WI38 (cell line): ENCODE data around the gene CEACAM1.
"Not testable (repeated sequence)": the region's sequence is repeated elsewhere in the genome, so short reads cannot be mapped to it uniquely, and the experiment has no call there.

Experiments
- H3K4me3 ChIP-seq: 2 replicates; pipeline ENCODE4 v1.5.1; 2011; ENCODE audit warnings: low read depth, mild to moderate bottlenecking, control low read depth, low read length
- TF ChIP-seq, protein P1 (sequence below): IDR thresholded peaks from 2 replicates; pipeline ENCODE4 v1.5.1; 2012; ENCODE audit warnings: low read depth, mild to moderate bottlenecking, control low read depth, low read length

Gene CEACAM1

DNA sequence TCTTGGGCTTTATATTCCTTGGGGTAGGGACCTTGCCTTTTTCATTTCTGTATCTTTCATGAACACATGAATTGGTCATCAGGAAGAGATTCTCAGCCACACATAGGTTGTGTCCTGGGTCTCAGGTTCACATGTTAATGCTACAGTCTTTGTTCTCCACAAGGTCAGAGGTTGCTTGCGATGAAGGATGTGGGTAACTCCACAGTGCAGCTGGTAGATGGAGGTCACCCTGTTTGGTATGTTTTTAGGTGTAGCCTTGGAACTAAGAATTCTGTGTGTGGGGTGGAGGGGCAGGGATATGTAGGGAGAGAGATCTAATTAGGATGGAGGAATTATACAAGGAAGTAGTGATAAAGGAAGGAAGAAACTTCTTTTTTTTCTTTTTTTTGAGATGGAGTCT lies 23.2 kb downstream of the CEACAM1 start:
- TF ChIP-seq, protein P1, sequence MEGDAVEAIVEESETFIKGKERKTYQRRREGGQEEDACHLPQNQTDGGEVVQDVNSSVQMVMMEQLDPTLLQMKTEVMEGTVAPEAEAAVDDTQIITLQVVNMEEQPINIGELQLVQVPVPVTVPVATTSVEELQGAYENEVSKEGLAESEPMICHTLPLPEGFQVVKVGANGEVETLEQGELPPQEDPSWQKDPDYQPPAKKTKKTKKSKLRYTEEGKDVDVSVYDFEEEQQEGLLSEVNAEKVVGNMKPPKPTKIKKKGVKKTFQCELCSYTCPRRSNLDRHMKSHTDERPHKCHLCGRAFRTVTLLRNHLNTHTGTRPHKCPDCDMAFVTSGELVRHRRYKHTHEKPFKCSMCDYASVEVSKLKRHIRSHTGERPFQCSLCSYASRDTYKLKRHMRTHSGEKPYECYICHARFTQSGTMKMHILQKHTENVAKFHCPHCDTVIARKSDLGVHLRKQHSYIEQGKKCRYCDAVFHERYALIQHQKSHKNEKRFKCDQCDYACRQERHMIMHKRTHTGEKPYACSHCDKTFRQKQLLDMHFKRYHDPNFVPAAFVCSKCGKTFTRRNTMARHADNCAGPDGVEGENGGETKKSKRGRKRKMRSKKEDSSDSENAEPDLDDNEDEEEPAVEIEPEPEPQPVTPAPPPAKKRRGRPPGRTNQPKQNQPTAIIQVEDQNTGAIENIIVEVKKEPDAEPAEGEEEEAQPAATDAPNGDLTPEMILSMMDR: no peak
- no peak overlapping the region for H3K4me3 ChIP-seq

DNA sequence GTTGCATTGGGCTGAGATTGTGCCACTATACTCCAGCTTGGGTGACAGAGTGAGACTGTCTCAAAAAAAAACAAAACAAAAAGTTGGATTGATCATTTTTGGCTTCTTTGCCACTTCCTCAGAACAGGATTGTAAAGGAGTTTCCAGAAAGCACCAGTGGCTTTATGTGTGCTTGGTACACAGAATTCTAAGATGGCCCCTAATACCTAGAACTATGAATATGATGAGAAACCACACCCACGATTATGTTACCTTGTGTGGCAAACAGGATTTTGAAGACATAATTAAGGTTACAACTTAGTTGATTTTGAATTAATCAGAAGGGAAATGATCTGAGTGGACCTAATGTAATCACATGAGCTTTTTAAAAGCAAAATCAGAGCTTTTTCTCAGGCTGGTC lies 26.5 kb downstream of the CEACAM1 start:
- no peak overlapping the region for H3K4me3 ChIP-seq
- TF ChIP-seq, protein P1: no peak

DNA sequence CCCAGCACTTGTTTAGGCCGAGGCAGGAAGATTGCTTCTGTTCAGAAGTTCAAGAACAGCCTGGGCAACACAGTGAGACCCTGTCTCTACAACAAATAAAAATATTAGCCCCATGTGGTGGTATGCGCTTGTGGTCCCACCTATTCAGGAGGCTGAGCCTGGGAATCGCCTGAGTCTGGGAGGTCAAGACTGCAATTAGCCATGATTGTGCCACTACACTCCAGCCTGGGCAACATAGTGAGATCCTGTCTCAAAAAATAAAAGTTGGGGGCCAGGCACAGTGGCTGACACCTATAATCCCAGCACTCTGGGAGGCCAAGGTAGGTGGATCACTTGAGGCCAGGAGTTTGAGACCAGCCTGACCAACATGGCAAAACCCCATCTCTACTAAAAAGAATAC lies 27.0 kb downstream of the CEACAM1 start:
- not testable (repeated sequence) for H3K4me3 ChIP-seq

DNA sequence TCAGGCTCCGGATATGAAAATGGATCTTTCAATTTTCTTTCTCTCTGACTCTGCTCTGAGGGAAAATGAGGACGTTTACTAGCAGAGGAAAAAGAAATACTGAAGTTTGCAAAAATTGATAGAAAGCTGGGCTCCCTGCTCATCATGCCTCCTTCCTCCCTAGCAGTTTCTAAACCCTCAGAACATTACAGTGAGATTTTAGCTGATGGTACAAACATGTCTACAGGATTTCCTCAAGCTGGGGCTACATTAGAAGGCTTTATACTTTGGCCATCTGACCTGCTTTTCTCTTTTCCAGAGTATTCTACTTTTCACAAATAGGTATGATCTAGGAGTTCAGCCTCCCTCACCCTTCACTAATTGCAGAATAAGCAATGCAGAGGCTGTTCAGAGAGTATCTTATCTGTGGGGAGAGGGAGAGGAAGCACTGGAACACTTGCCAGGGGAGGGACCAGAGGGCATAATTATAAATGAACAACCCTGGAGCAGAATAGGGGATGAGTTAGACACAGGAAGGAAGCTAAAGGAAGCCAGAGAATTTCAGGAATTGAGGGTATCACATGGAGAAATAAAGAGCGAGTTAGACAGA lies 30.0 kb downstream of the CEACAM1 start:
- TF ChIP-seq, protein P1: no peak
- H3K4me3 ChIP-seq: no peak overlapping the region

DNA sequence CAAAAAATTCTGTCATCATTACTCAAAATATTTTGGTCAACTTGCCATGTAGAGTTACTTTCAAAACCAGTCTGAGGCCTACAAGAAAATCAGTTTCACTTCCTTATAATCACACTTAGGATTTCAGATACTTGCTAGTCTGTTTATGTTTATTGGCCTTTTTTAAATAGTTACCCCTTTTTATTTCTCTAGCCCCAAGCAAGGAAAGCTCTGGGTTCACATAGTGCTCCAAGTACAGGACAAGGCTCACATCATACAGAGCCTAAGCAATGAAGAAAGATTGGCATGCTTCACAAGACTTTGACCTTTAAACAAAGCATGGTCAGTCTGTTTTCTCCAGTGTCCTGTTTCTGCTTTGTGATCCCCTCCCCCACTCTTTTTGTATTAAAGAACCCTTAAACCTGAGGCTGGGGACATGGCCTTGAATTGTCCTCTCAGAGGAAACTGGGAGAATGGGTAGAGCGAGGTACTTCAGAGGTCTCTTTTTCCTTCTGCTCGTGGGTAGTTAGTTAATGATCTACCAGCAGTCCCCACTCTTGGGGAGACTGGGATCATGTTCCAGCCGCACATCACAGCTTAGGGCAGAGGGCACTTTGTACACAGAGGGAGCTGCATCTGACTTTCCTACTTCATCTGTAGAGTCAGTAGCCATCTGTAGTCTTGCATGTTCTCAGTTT lies 30.7 kb downstream of the CEACAM1 start:
- H3K4me3 ChIP-seq: no peak overlapping the region
- TF ChIP-seq, protein P1: no peak

DNA sequence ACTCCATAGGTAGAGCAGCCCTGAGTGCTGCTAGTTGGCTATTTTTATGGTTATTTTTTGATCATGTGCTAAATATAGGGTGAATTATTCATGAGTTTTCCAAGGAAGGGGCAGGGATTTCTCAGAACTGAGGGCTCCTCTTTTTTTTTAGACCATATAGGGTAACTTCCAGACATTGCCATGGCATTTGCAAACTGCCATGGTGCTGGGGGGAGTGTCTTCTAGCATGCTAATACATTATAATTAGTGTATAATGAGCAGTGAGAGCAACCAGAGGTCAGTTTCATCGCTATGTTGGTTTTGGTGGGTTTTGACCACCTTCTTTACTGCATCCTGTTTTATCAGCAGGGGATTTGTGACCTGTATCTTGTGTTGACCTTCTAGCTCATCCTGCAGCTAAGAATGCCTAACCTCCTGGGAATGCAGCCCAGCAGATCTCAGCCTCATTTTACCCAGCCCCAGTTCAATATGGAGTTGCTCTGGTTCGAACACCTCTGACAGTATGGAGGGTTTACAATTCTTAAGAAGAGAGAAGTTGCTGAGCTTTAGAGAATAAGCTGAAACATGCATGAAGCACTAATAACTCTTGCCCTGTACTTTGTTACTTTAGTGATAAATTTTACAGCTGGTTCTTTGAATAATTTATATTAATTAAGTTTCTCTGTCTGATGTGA lies 31.7 kb downstream of the CEACAM1 start:
- TF ChIP-seq, protein P1: no peak
- H3K4me3 ChIP-seq: no peak overlapping the region

DNA sequence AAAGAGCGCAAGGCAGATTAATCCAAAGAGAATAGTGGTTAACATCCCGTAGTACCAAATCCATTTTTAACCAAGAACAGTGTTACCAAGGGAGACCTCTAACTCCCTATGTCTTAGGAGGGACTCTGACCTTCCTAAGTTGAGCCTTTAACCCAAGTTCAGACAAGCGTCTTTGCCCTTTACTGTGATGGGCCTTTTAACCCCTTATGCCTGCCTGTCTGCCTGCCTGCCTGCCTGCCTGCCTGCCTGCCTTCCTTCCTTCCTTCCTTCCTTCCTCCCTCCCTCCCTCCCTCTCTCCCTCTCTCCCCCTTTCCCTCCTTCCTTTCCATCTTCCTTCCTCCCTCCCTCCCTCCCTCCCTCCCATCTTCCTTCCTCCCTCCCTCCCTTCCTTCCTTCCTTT lies 32.6 kb downstream of the CEACAM1 start:
- TF ChIP-seq, protein P1: no peak
- no peak overlapping the region for H3K4me3 ChIP-seq

DNA sequence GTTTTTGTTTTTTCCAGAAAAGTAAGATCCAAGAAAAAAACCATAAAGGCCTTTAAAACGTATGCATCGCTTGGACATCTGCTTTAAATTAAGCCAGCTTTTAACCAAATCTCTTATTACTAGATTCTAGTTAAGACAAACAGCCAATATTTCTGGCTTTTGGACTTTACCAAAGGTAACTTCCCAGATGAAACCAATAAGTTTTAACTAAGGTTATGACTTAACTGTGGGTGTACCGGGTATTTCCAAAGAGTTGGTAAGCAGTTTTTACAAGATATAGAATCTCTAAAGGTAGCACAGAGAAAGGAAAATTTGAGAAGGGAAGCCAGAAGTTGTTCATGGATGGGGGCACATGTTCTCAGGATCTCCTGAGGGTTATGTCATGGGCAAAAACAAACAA lies 34.0 kb downstream of the CEACAM1 start:
- no peak overlapping the region for H3K4me3 ChIP-seq
- TF ChIP-seq, protein P1: no peak
